ENCODE data around the gene SALL4. TPM values are rescaled to one million over a fixed set of nuclear protein-coding genes. Genes with fewer than 3 reads are reported as not detected.

SALL4 gene
- total RNA-seq, 1 donor from 2014 or later, result not detected

DNA sequence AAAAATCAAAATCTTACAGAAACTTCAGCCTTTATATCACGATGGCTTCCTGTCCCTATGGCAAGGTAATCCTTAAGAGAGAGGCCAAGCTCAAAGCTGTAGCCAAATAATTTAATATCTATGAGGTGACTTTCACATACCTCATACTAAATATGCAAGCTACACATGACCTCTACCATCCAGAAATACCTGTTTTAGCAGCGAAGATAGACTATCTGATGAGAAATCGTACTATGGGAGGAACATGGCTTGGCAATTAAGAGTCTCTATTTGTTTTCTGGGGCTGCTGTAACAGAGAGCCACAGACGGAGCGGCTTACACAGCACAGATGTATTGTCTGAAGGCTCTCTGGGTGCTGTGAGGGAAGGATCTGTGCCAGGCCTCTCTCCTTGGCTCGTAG, 31.0 kb upstream of the SALL4 start:
- Mint-ChIP-seq H3K36me3 (ENCODE audit: low read depth) (no peaks in the 10 kb centered on the region), H3K4me3 (no peak overlapping the region), H3K27me3 (peaks cover 2% of the 10 kb centered on the region), H3K9me3 (no peaks in the 10 kb centered on the region), H3K4me1 (peaks cover 2% of the 10 kb centered on the region), H3K27ac (no peak overlapping the region)
- CTCF ChIA-PET, result no interaction called here
- TF ChIP-seq CTCF (IDR thresholded peaks at IDR 0.05), result no peak
- ATAC-seq (ENCODE audit: low read depth) (no peak), DNase-seq (no peak)
- intact Hi-C loops (cut with micrococcal nuclease), result no loop called here
- POLR2A ChIA-PET, result no interaction called here

GRCh38 chr20:51832276-51832675, 30.0 kb upstream of the SALL4 start:
- Mint-ChIP-seq H3K27ac (no peak overlapping the region), H3K9me3 (no peaks in the 10 kb centered on the region), H3K27me3 (no peaks in the 10 kb centered on the region), H3K4me3 (no peak overlapping the region), H3K4me1 (peaks cover 2% of the 10 kb centered on the region), H3K36me3 (ENCODE audit: low read depth) (no peaks in the 10 kb centered on the region)
- no peak for DNase-seq
- no peak for ATAC-seq (ENCODE audit: low read depth)
- POLR2A ChIA-PET, result no interaction called here
- CTCF ChIA-PET, result no interaction called here
- intact Hi-C loops (cut with micrococcal nuclease), result no loop called here
- TF ChIP-seq CTCF (IDR thresholded peaks at IDR 0.05), result no peak

- H3K27ac Mint-ChIP-seq, result no peak overlapping the region
These were observed 29.5 kb upstream of the SALL4 start for GRCh38 chr20:51831866-51832265.

DNA sequence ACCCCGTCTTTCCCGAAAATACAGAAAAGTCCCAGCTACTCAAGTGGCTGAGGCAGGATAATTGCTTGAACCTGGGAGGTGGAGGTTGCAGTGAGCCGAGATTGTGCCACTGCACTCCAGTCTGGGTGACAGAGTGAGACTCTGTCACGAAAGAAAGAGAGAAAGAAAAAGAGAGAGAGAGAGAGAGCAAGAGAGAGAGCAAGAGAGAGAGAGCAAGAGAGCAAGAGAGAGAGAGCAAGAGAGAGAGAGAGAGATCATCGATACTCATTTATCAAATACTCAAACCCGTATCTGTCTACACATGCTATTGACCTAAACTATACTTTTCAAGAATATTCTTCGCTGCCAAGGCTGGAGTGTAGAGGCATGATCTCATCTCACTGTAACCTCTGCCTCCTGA, 28.2 kb upstream of the SALL4 start:
- Mint-ChIP-seq H3K27ac (no peak overlapping the region), H3K9me3 (no peaks in the 10 kb centered on the region), H3K4me3 (no peak overlapping the region), H3K27me3 (no peaks in the 10 kb centered on the region), H3K36me3 (ENCODE audit: low read depth) (no peaks in the 10 kb centered on the region), H3K4me1 (peaks cover 2% of the 10 kb centered on the region)
- no peak for TF ChIP-seq CTCF (IDR thresholded peaks at IDR 0.05)
- CTCF ChIA-PET, result no interaction called here
- ATAC-seq (ENCODE audit: low read depth), result no peak
- DNase-seq, result no peak
- POLR2A ChIA-PET, result no interaction called here
- intact Hi-C loops (cut with micrococcal nuclease), result no loop called here

More at GRCh38 chr20:51831866-51832265, 29.5 kb upstream of the SALL4 start:
- ChIA-PET CTCF (no interaction called here), POLR2A (no interaction called here)
- no peak for ATAC-seq (ENCODE audit: low read depth)
- intact Hi-C loops (cut with micrococcal nuclease), result no loop called here
- Mint-ChIP-seq H3K27me3 (no peaks in the 10 kb centered on the region), H3K9me3 (no peaks in the 10 kb centered on the region), H3K36me3 (ENCODE audit: low read depth) (no peaks in the 10 kb centered on the region), H3K4me3 (no peak overlapping the region), H3K4me1 (peaks cover 2% of the 10 kb centered on the region)
- no peak for DNase-seq
- TF ChIP-seq CTCF (IDR thresholded peaks at IDR 0.05), result no peak

DNA sequence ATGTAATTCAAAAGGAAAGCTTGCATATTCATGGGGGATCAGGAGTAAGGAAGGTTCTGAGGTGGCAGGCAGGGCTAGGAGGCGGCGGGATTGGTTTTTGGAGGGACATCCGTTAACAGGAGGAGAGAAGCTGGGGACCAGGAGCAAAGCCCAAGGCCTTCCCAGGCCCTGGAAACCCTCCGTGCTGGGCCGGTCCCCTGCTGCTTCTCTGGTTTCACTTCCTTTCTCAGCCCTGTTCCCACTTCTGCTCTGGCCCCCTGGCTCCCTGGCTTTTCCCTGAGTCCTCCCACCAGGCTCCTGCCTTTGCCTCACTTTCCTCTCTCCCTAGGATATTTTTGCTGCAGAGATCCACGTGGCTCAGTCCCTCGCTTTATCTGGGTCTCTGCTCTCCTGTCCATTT, 26.4 kb upstream of the SALL4 start:
- TF ChIP-seq CTCF (IDR thresholded peaks at IDR 0.05), result no peak
- DNase-seq, result no peak
- POLR2A ChIA-PET, result no interaction called here
- H3K27me3 Mint-ChIP-seq, result no peaks in the 10 kb centered on the region
- H3K4me3 Mint-ChIP-seq, result no peak overlapping the region
- H3K27ac Mint-ChIP-seq, result no peak overlapping the region
- peaks cover 2% of the 10 kb centered on the region for H3K4me1 Mint-ChIP-seq
- no peaks in the 10 kb centered on the region for H3K9me3 Mint-ChIP-seq
- H3K36me3 Mint-ChIP-seq (ENCODE audit: low read depth), result no peaks in the 10 kb centered on the region
- CTCF ChIA-PET, result no interaction called here
- intact Hi-C loops (cut with micrococcal nuclease), result no loop called here
- ATAC-seq (ENCODE audit: low read depth), result no peak
